ENCODE data around the gene GALR2. TPM values are rescaled to one million over a fixed set of nuclear protein-coding genes. Genes with fewer than 3 reads are reported as not detected.

Gene GALR2
- total RNA-seq, 2 experiments from 2014 or later = 0.59 to 1.0 TPM

GRCh38 chr17:76065775-76066174 lies 8.8 kb upstream of the GALR2 start:
- Mint-ChIP-seq H3K36me3 (ENCODE audit: low read depth) (peaks cover 84% of the 10 kb centered on the region), H3K4me1 (ENCODE audit: low read depth) (peaks cover 27% of the 10 kb centered on the region), H3K9me3 (no peaks in the 10 kb centered on the region), H3K4me3 (no peak overlapping the region), H3K27ac (peak overlapping the region; percentile 88), H3K27me3 (no peaks in the 10 kb centered on the region)
- Histone ChIP-seq H3K4me3 (ENCODE audit: low read length) (no peak overlapping the region), H3K27ac (ENCODE audit: low read depth in 1 of 2, low read length in 2 of 2) (no peak overlapping the region), H3K36me3 (ENCODE audit: insufficient read depth, low read length) (peaks cover 72% of the 10 kb centered on the region), H3K4me1 (ENCODE audit: insufficient read depth, low read length) (peaks cover 32% of the 10 kb centered on the region), H3K27me3 (ENCODE audit: control insufficient read depth in 1 of 2, insufficient read depth in 2 of 2, low read length in 2 of 2) (no peaks in the 10 kb centered on the region), H3K9me3 (ENCODE audit: control insufficient read depth in 1 of 2, insufficient read depth in 1 of 2, low read length in 2 of 2) (no peaks in the 10 kb centered on the region)
- no peak for ATAC-seq (ENCODE audit: poor library complexity)
- CTCF ChIA-PET = interaction anchor here (1.4 kb wide), 1 partner anchor 52 kb away, joined by 5 read pairs; no protein-coding TSS in a partner anchor
- no peak for DNase-seq
- no peak for TF ChIP-seq CTCF (IDR thresholded peaks at IDR 0.05)
- intact Hi-C loops (cut with DNase I, micrococcal nuclease) = no loop called here
- POLR2A ChIA-PET = interaction anchor here (1.6 kb wide), 1 partner anchor 52 kb away, joined by 5 read pairs; no protein-coding TSS in a partner anchor

- H3K4me3 ChIP-seq (ENCODE audit: low read length) = peak overlapping the region; percentile 99
- peaks cover 25% of the 10 kb centered on the region for H3K36me3 ChIP-seq (ENCODE audit: insufficient read depth, low read length)
- H3K9me3 ChIP-seq (ENCODE audit: control insufficient read depth in 1 of 2, insufficient read depth in 1 of 2, low read length in 2 of 2) = peaks cover 0 to 20% of the 10 kb centered on the region in 2 experiments
- peak overlapping the region; percentile 95 for H3K4me3 Mint-ChIP-seq
- peaks cover 58% of the 10 kb centered on the region for H3K4me1 ChIP-seq (ENCODE audit: insufficient read depth, low read length)
- peak overlapping the region; percentile 91 for H3K27ac Mint-ChIP-seq
- ATAC-seq (ENCODE audit: poor library complexity) = peak; percentile 17
- H3K36me3 Mint-ChIP-seq (ENCODE audit: low read depth) = peaks cover 42% of the 10 kb centered on the region
- peak overlapping the region; percentile 70 to 82 for H3K27ac ChIP-seq (ENCODE audit: low read depth in 1 of 2, low read length in 2 of 2)
- no peak for TF ChIP-seq CTCF (IDR thresholded peaks at IDR 0.05)
- ChIA-PET CTCF (interaction anchor here (1.2 to 1.4 kb wide), 2 partner anchors 50 to 57 kb away, joined by 3 read pairs; no protein-coding TSS in a partner anchor), POLR2A (interaction anchor here (0.8 to 1.8 kb wide), 3 partner anchors 8 to 197 kb away, joined by 3 to 10 read pairs (median 3); partner anchors contain the start of gene UBALD2)
- peaks cover 42% of the 10 kb centered on the region for H3K4me1 Mint-ChIP-seq (ENCODE audit: low read depth)
- DNase-seq = peak in 2 of 14 experiments; percentile 17 to 38
- peaks cover 28% of the 10 kb centered on the region for H3K27me3 Mint-ChIP-seq
- intact Hi-C loops (cut with DNase I, micrococcal nuclease) = loop anchor here in 1 of 2 experiments (1.0 kb wide), 2 partner anchors 33 to 282 kb away; partner anchors contain the start of gene PRPSAP1
- H3K9me3 Mint-ChIP-seq = no peaks in the 10 kb centered on the region
- peaks cover 28 to 30% of the 10 kb centered on the region in 2 experiments for H3K27me3 ChIP-seq (ENCODE audit: control insufficient read depth in 1 of 2, insufficient read depth in 2 of 2, low read length in 2 of 2)
Measured at GRCh38 chr17:76071531-76072147, 2.9 kb upstream of the GALR2 start.

GRCh38 chr17:76072148-76072858 lies 2.3 kb upstream of the GALR2 start, which contains the start of gene SRP68:
Gene SRP68 (minus strand): TSS chr17:76072517. CDS start chr17:76072491, 26 bp downstream.
- Mint-ChIP-seq H3K4me3 (peak within 1 kb of the TSS; percentile 95), H3K9me3 (no peaks in the 10 kb centered on the region), H3K36me3 (ENCODE audit: low read depth) (peaks cover 35% of the 10 kb centered on the region), H3K4me1 (ENCODE audit: low read depth) (peaks cover 49% of the 10 kb centered on the region), H3K27ac (peak within 1 kb of the TSS; percentile 91), H3K27me3 (peaks cover 35% of the 10 kb centered on the region)
- H3K9me3 ChIP-seq (ENCODE audit: control insufficient read depth in 1 of 2, insufficient read depth in 1 of 2, low read length in 2 of 2) = peaks cover 0 to 20% of the 10 kb centered on the region in 2 experiments
- intact Hi-C loops (cut with DNase I, micrococcal nuclease) = loop anchor here in 1 of 2 experiments (1.0 kb wide), 1 partner anchor 281 kb away; the partner anchor contains the start of gene PRPSAP1
- CTCF ChIA-PET = interaction anchor here (1.2 to 1.4 kb wide), 2 partner anchors 49 to 58 kb away, joined by 3 read pairs; no protein-coding TSS in a partner anchor
- peak within 1 kb of the TSS; percentile 70 to 82 for H3K27ac ChIP-seq (ENCODE audit: low read depth in 1 of 2, low read length in 2 of 2)
- H3K4me3 ChIP-seq (ENCODE audit: low read length) = peak within 1 kb of the TSS; percentile 99
- ATAC-seq (ENCODE audit: poor library complexity) (peak; percentile 79), DNase-seq (peak; percentile 66 to 92 (median 82))
- POLR2A ChIA-PET = interaction anchor here (0.8 to 1.8 kb wide), 4 partner anchors 9 to 196 kb away, joined by 3 to 10 read pairs (median 3); partner anchors contain the start of gene UBALD2
- H3K27me3 ChIP-seq (ENCODE audit: control insufficient read depth in 1 of 2, insufficient read depth in 2 of 2, low read length in 2 of 2) = peaks cover 29 to 32% of the 10 kb centered on the region in 2 experiments
- peaks cover 64% of the 10 kb centered on the region for H3K4me1 ChIP-seq (ENCODE audit: insufficient read depth, low read length)
- H3K36me3 ChIP-seq (ENCODE audit: insufficient read depth, low read length) = peaks cover 20% of the 10 kb centered on the region
- no peak for TF ChIP-seq CTCF (IDR thresholded peaks at IDR 0.05)

Measured in CD4-positive, alpha-beta T cell (primary cell).